A673 (cell line): Measurements from ENCODE around the gene KRTAP10-11.

ENCODE experiments used
- EZH2 ChIP-seq: fragments of 200-600 bp; sonication (generic); IDR thresholded peaks from 2 replicates; pipeline ENCODE4 v1.6.1; 2017; ENCODE audit warnings: borderline replicate concordance, low read depth, mild to moderate bottlenecking, mixed read lengths, antibody characterized with exemption, low read length; ENCODE audit not compliant: poor library complexity, severe bottlenecking
- TF ChIP-seq, protein P1 (sequence below): fragments of 300-800, 200-600 bp; sonication (generic); conservative IDR thresholded peaks from 2 replicates; pipeline ENCODE4 v1.5.1; 2017; ENCODE audit warnings: low read depth, mild to moderate bottlenecking, antibody characterized with exemption, low read length, moderate library complexity, mixed read lengths

DNA sequence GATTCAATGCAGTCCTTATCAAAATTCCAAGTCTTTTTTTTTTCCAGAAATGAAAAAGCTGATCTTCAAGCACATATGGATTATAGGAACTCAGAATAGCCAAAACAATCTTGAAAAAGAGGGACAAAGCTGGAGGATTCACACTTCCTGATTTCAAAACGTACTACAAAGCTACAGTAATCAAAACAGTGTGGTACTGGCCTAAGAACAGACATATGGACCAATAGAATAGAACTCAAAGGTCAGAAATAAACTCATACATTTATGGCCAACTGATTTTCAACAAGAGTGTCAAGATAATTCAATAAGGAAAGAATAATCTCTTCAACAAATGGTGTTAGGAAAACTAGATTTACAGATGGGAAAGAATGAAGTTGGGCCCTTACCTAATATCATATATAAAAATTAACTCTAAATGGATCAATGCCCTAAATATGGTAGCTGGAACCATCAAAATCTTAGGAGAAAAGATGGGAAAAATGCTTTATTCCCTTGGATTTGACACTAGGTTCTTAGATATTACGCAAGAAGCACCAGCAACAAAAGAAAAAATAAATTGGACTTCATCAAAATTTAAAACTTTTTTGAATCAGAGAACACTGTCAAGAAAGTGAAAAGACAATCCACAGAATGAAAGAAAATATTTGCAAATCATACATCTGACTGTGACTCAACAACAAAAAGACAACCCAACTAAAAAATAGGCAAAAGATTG is 46.7 kb downstream of the KRTAP10-11 start:
- TF ChIP-seq, protein P1, sequence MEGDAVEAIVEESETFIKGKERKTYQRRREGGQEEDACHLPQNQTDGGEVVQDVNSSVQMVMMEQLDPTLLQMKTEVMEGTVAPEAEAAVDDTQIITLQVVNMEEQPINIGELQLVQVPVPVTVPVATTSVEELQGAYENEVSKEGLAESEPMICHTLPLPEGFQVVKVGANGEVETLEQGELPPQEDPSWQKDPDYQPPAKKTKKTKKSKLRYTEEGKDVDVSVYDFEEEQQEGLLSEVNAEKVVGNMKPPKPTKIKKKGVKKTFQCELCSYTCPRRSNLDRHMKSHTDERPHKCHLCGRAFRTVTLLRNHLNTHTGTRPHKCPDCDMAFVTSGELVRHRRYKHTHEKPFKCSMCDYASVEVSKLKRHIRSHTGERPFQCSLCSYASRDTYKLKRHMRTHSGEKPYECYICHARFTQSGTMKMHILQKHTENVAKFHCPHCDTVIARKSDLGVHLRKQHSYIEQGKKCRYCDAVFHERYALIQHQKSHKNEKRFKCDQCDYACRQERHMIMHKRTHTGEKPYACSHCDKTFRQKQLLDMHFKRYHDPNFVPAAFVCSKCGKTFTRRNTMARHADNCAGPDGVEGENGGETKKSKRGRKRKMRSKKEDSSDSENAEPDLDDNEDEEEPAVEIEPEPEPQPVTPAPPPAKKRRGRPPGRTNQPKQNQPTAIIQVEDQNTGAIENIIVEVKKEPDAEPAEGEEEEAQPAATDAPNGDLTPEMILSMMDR, result no peak
- TF ChIP-seq EZH2, result no peak
